Measurements from ENCODE around the gene TOPBP1.
A peak's percentile ranks its signal among the peaks of the same experiment; 100 is the strongest.
"Not testable (repeated sequence)": the region's sequence is repeated elsewhere in the genome, so short reads cannot be mapped to it uniquely, and the experiment has no call there.

Gene TOPBP1

GRCh38 chr3:133661454-133662277 is at the start of gene TOPBP1:
Gene TOPBP1 (minus strand): TSS chr3:133661941. CDS start chr3:133661127, 814 bp downstream.
- DNase-seq (ENCODE audit: low read depth in 2 of 2): peak; percentile 75 to 81

DNA sequence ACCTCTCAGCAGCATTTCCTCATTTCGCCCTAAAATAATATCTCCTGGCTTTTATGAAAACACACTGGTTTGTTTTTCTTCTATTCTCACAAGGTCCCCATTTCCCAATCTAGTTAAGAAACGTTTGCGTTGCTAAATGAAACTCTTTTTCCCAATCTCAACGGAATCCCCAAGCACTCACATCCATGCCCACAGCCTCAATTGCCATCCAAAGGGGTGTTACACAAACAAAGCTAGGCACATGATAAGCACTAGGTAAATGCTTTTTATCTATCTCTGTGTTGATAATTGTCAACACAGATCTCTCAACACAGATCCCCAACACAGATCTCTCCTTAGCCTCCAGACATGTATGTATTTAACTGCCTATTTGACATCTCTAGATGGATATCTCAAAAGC is 49.3 kb upstream of the TOPBP1 start:
- DNase-seq (ENCODE audit: low read depth in 2 of 2): no peak

- DNase-seq (ENCODE audit: low read depth in 2 of 2): no peak
Measured at GRCh38 chr3:133709139-133709750, 47.5 kb upstream of the TOPBP1 start.

DNA sequence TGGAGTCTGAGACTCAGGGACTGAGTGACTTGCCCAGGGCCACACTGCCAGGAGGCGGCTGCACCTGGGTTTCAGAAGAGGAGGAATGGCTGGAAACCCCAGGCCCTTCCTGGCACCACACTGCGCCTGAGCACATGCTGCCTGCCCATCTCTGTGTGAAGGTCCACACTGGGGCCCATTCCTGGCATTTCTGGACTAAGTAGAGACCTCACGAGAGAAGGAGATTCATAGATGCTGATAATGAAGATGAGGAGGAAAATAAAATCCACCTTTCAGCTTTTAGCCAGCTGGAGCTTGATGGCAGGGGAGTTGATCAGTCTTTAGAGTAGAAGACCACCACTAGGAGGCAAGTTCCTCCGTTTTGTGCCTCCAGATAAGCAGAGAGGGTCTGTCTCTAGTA is 44.3 kb upstream of the TOPBP1 start:
- DNase-seq (ENCODE audit: low read depth in 2 of 2): no peak

DNA sequence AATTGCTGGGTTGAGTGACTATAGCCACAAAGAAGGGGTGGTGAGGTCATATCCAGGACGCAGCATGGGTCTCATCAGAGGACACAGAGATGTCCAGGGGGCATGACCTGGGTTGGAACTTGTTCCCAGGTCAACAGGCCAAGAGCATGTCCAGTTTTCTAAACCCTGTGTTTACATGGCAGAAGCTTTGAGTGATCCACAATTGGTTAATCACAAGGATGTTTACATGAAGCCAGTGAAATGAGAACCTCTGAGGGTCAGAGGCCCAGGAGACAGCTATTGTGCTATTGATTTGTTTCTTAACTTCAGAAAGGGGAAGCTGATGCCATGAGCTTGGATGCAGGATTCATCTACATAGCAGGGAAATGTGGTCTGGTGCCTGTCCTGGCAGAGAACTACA is 42.2 kb upstream of the TOPBP1 start:
- no peak for DNase-seq (ENCODE audit: low read depth in 2 of 2)

- no peak for DNase-seq (ENCODE audit: low read depth in 2 of 2)
Measured at GRCh38 chr3:133701435-133702358, 40.0 kb upstream of the TOPBP1 start.

- no peak for DNase-seq (ENCODE audit: low read depth in 2 of 2)
Measured at GRCh38 chr3:133700351-133700750, 38.6 kb upstream of the TOPBP1 start.

DNA sequence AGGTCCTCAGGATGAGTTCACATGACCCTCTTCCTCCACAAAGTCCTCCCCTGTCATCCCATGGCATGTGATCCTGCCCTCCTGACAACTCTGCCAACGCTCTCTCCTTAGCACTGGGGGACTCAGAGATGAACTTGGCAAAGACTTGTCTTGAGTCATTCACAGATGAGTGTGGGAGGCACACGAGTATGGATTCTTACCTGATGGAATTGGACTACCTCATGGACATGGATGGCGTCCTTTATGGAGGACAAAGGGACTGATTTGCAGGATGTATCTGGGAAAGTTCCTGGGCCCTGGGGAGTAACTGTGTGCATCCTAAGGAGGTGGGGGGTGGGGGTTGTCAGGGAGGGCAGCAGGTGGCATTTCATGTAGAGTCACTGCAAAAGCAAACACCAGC is 38.2 kb upstream of the TOPBP1 start:
- DNase-seq (ENCODE audit: low read depth in 2 of 2): no peak

DNA sequence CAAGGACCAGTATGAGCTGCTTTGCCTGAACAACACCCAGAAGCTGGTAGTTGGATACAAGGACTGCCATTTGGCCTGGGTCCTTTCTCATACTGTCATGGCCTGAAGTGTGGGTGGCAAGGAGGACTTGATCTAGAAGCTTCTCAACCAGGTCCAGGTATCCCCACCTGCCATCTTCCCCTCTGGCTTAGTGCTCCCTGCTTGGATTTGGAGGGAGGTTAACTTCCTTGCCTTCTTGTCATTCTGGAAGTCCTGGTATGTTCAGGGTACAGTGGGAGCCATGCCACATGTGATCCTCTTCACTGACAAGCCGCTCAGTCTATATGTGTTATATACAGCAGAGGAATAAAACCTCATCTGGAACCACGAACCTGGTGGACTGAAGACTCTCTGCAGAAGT is 37.7 kb upstream of the TOPBP1 start:
- no peak for DNase-seq (ENCODE audit: low read depth in 2 of 2)

- no peak for DNase-seq (ENCODE audit: low read depth in 2 of 2)
Measured at GRCh38 chr3:133697960-133698359, 36.2 kb upstream of the TOPBP1 start.

GRCh38 chr3:133695560-133696171 is 33.9 kb upstream of the TOPBP1 start:
- no peak for DNase-seq (ENCODE audit: low read depth in 2 of 2)

DNA sequence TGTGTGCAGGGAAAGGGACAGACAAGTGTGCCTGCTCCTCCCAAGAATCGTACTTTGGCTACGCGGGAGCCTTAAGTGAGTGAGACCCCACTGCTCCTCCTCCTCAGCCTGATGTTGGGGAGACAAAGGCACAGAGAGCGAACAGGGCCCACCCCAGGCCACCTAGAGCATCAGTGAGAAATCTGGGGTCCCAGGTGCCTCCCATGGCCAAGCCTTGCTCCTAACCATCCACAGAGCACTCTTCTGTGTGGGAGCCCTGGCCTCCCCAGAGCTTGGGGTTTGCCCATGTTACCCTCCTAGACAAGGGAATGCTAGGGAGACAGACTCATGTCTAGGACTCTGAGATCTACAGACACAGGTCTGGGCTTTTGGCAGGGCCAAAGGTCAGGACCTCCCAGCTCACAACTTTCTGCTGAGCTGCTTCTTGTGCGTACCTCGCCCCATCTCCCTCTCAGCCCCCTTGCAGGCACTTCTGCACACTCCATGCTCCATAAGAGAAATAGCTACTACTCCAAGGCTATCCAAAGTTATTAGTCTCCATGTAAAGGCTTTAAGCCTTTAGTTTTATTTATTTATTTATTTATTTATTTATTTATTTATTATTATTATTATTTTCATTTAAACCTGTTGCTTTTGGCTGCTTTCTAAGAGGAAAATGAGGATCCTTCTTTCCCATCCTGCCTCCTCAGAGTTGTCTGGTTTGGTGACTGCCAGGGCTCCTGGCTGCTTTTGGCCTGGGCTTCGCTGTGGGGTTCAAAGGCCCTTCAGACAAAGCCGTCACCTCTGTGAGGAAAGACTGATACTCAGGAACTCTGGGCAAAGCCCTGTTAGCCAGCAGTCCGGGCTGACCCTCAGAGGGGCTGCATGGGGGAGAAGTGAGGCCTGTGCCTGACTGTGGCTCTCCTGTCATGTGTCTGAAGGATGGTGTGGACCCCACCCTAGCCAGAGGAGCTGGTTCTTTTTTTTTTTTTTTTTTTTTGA is 32.8 kb upstream of the TOPBP1 start:
- DNase-seq (ENCODE audit: low read depth in 2 of 2): no peak

DNA sequence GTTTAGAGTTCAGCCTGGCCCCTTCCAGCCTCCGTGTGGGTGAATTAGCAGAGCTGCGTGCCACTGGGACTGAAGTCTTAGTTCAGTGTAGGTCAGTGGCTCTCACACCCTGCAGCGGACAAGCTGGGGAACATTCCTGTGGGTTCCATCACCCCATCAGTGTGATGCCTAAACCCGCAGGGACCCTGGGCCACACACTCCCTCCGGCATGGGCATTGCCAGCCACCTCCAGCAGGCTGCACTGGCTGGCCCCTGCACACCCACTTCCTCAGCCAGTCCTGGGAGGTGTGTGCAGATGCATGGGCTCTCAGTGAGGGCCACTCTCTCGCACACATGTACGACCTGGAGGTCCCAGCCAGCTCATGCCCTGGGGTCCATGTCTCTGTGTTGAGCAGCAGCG is 32.1 kb upstream of the TOPBP1 start:
- DNase-seq (ENCODE audit: low read depth in 2 of 2): no peak

DNA sequence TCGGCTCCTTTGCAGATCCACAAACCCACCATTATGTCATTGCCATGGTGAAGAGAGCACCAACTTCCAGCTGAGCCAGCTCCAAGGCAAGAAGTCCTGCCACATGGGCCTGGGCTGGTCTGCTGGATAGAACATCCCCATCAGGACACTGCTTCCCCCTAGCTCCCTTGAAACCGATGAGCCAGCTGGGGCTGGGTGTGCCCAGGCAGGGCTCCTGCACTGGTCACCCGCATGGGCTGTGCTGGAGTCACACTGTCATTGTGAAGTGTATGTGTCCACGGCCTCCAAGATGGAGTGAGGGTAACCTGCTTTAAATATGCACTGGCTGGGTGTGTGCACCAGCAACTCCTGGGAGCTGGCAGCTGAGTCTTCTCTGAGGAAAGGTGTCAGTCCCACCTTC is 31.0 kb upstream of the TOPBP1 start:
- no peak for DNase-seq (ENCODE audit: low read depth in 2 of 2)

DNA sequence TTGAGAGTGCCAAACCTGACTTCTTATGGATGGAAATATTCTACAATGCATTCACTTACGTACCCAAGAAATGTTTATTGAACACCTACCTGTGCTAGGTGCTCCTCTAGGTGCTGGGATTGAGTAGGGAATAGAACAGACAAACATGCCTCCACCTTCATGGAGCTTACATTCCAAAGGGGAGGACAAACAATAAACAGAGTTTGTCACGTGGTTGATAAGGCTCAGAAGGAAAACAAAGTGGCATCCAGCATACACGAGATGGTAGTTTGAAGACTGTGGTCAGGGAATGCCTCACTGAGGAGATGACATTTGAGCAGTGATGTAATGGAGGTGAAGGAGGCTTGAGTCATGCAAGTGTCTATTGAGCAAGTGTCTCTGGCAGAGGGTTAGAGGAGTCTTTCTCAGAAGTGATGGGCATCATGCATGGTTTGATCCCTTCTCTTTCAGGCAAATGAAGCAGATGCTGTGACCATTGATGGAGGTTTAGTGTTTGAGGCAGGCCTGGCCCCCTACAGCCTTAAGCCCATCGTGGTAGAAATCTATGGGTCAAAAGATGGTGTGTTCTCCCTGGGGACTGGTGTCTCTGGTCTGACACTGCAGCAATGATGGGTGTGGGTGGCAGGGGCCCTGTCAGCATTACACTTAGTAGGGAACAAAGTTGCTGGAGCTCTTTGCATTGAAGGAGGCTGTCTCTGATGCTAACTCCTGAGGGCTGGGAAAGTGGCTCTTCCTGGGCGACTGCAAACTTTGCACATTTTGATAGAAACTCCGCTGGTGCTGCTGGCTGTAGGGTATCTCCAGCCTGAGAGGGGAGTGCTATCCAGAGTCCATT is 29.7 kb upstream of the TOPBP1 start:
- DNase-seq (ENCODE audit: low read depth in 2 of 2): no peak

GRCh38 chr3:133677993-133678392 is 16.3 kb upstream of the TOPBP1 start:
- DNase-seq (ENCODE audit: low read depth in 2 of 2): not testable (repeated sequence)

DNA sequence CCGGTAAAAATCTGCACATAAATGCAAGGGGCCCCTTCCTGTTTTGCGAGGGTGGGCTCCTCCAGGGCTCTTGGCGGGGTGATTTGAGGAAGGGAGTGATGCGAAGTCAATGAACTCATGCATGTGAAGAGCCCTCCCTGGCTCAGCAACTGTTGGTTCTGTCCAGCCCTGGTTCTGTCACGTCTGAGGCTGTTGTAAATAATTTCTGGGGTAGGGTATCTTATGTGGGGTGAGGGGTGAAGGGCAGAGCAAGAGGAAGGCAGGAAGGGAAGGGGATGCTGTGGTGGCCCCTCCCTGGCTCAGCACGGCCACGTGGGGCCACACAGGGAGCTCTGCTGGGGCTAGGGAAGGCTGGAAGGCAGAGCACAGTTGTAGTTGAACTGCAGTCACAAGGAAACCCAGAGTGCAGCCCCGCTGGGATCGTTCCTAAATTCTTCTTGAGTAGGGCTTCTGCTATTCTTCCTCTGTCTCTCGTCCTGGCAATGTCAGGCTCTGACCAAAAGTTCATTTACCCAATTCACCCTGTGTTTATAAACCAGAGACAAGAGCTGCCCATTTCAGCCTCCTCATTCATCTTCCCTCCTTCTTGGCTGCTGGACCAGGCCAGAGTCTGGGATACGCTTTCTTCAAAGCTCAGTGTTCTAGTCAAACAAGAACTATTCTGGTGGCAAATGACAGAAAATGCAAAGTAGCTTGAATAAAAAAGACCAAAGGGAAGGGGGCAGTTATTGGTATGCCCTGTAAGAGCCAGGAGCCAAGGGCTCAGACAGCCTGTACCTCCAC is 14.8 kb upstream of the TOPBP1 start:
- DNase-seq (ENCODE audit: low read depth in 2 of 2): no peak

GRCh38 chr3:133675631-133676335 is 14.0 kb upstream of the TOPBP1 start:
- no peak for DNase-seq (ENCODE audit: low read depth in 2 of 2)

Measured in stimulated activated CD8-positive, alpha-beta memory T cell treated with anti-CD3 and anti-CD28 coated beads, Interleukin-7, amount 100 ng/mL, for 4 hours (primary cell).